Breast epithelium (tissue), 4 donors: Measurements from ENCODE around the gene CNTN1. TPM values are rescaled to one million over a fixed set of nuclear protein-coding genes. Genes with fewer than 3 reads are reported as not detected.
A peak's percentile ranks its signal among the peaks of the same experiment; 100 is the strongest.

Experiments used
- DNase-seq, 2 donors: peaks; one replicate each; pipeline ENCODE4 v3.0.0-alpha.2; 2019; ENCODE audit warnings: low spot score in 2 of 2
- H3K27ac ChIP-seq, 2 donors: fragments of 200-600 bp; sonication (generic) in 1 of 2; one replicate each; pipeline ENCODE4 v1.5.1; 2016 to 2019; ENCODE audit warnings: mild to moderate bottlenecking in 1 of 2
- H3K27me3 ChIP-seq, 2 donors: fragments of 200-600 bp; sonication (generic) in 1 of 2; one replicate each; pipeline versions ENCODE4 v1.5.1 to v1.6.0; 2017 to 2019; ENCODE audit warnings: control low read depth in 1 of 2, mild to moderate bottlenecking in 1 of 2
- H3K36me3 ChIP-seq: fragments of 200-600 bp; one replicate; pipeline ENCODE4 v1.5.1; 2019
- H3K4me1 ChIP-seq, 2 donors: fragments of 200-600 bp; sonication (generic); one replicate each; pipeline ENCODE4 v1.5.1; 2016 to 2019; ENCODE audit warnings: control low read depth in 1 of 2
- H3K4me3 ChIP-seq, 3 donors: fragments of 200-600 bp; sonication (generic); 1 replicate in 2 of 3; 2 replicates in 1 of 3; pipeline ENCODE4 v1.5.1; 2016 to 2019; ENCODE audit warnings: mild to moderate bottlenecking in 3 of 3, moderate library complexity in 2 of 3
- H3K9me3 ChIP-seq, 2 donors: fragments of 200-600 bp; sonication (generic) in 1 of 2; one replicate each; pipeline ENCODE4 v1.5.1; 2016 to 2019; ENCODE audit warnings: control low read depth in 1 of 2
- POLR2A ChIP-seq: fragments of 450-650 bp; IDR thresholded peaks from one replicate; pipeline ENCODE4 v1.6.1; 2016; ENCODE audit warnings: antibody characterized with exemption, mild to moderate bottlenecking, moderate library complexity
- POLR2AphosphoS5 ChIP-seq, 3 donors: sonication (generic); formaldehyde crosslinking; IDR thresholded peaks; one replicate each; pipeline ENCODE4 v1.6.1; 2017; ENCODE audit warnings: antibody characterized with exemption in 3 of 3
- intact Hi-C: fragments of 100-400 bp; cut with DNase I; formaldehyde crosslinking; loops from one replicate; pipeline ENCODE4 v1.15.1; 2023; ENCODE audit warnings: low total_unique reads
- total RNA-seq, 3 donors: library from RNA; depleted of rRNA; stranded (reverse); fragments of >200 nt; gene quantifications; one replicate each; pipeline ENCODE4 v1.1.0, GENCODE V29; 2016
- TF ChIP-seq, protein P1 (sequence below), 3 donors: fragments of 450-650 bp; IDR thresholded peaks; one replicate each; pipeline ENCODE4 v1.5.1; 2016 to 2017; ENCODE audit warnings: antibody characterized with exemption in 3 of 3, mild to moderate bottlenecking in 3 of 3, moderate library complexity in 3 of 3

Gene CNTN1
- total RNA-seq, 3 donors from 2014 or later: 1.1 to 16.4 (median 7.2) TPM

- no peaks in the 10 kb centered on the region for H3K9me3 ChIP-seq
- intact Hi-C loops: no loop called here
- H3K36me3 ChIP-seq: no peaks in the 10 kb centered on the region
- H3K27me3 ChIP-seq: no peaks in the 10 kb centered on the region
- no peaks in the 10 kb centered on the region for H3K4me1 ChIP-seq
- TF ChIP-seq POLR2A (no peak), POLR2AphosphoS5 (IDR thresholded peaks at IDR 0.05) (no peak)
- TF ChIP-seq, protein P1, sequence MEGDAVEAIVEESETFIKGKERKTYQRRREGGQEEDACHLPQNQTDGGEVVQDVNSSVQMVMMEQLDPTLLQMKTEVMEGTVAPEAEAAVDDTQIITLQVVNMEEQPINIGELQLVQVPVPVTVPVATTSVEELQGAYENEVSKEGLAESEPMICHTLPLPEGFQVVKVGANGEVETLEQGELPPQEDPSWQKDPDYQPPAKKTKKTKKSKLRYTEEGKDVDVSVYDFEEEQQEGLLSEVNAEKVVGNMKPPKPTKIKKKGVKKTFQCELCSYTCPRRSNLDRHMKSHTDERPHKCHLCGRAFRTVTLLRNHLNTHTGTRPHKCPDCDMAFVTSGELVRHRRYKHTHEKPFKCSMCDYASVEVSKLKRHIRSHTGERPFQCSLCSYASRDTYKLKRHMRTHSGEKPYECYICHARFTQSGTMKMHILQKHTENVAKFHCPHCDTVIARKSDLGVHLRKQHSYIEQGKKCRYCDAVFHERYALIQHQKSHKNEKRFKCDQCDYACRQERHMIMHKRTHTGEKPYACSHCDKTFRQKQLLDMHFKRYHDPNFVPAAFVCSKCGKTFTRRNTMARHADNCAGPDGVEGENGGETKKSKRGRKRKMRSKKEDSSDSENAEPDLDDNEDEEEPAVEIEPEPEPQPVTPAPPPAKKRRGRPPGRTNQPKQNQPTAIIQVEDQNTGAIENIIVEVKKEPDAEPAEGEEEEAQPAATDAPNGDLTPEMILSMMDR (IDR thresholded peaks at IDR 0.05): no peak
- DNase-seq: no peak
- no peak overlapping the region for H3K4me3 ChIP-seq
- H3K27ac ChIP-seq: no peak overlapping the region
Observed at GRCh38 chr12:40762072-40762471, 69.8 kb downstream of the CNTN1 start.

- peak overlapping the region; percentile 38 to 45 for H3K27ac ChIP-seq
- no peak for DNase-seq
- no peaks in the 10 kb centered on the region for H3K27me3 ChIP-seq
- H3K4me3 ChIP-seq: no peak overlapping the region
- no peaks in the 10 kb centered on the region for H3K4me1 ChIP-seq
- H3K36me3 ChIP-seq: no peaks in the 10 kb centered on the region
- TF ChIP-seq, protein P1 (IDR thresholded peaks at IDR 0.05): no peak
- no peak for TF ChIP-seq POLR2AphosphoS5 (IDR thresholded peaks at IDR 0.05)
- no peak for TF ChIP-seq POLR2A
- intact Hi-C loops: no loop called here
- no peaks in the 10 kb centered on the region for H3K9me3 ChIP-seq
Observed at GRCh38 chr12:40768125-40768864, 76.1 kb downstream of the CNTN1 start.

GRCh38 chr12:40769846-40770245 lies 77.6 kb downstream of the CNTN1 start:
- Histone ChIP-seq H3K4me1 (no peaks in the 10 kb centered on the region), H3K4me3 (no peak overlapping the region), H3K27ac (no peak overlapping the region), H3K27me3 (no peaks in the 10 kb centered on the region), H3K36me3 (no peaks in the 10 kb centered on the region), H3K9me3 (no peaks in the 10 kb centered on the region)
- DNase-seq: no peak
- intact Hi-C loops: no loop called here
- TF ChIP-seq POLR2A: no peak
- TF ChIP-seq, protein P1 (IDR thresholded peaks at IDR 0.05): no peak
- no peak for TF ChIP-seq POLR2AphosphoS5 (IDR thresholded peaks at IDR 0.05)

DNA sequence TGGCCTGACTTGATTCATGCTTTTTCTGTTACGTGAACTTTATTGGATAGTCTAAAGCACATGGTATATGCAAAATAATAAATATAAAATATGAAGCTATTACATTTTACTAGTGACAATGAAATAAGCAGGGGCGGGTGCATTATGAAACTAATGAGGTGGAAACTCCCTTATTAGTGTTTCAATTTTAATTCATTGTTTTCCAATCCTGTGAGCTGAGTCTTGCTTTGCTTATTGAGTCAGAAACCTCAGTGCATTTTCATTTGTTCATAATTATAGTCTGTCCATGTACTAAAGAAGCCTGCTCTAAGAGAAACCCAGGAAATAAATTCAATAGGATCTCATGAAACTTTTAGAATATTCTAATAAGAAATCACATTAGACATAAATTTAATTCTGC lies 78.5 kb downstream of the CNTN1 start:
- no peak for DNase-seq
- Histone ChIP-seq H3K27ac (no peak overlapping the region), H3K9me3 (no peaks in the 10 kb centered on the region), H3K4me1 (no peaks in the 10 kb centered on the region), H3K36me3 (no peaks in the 10 kb centered on the region), H3K27me3 (no peaks in the 10 kb centered on the region), H3K4me3 (no peak overlapping the region)
- intact Hi-C loops: no loop called here
- TF ChIP-seq, protein P1 (IDR thresholded peaks at IDR 0.05): no peak
- no peak for TF ChIP-seq POLR2A
- TF ChIP-seq POLR2AphosphoS5 (IDR thresholded peaks at IDR 0.05): no peak

GRCh38 chr12:40775661-40776060 lies 83.4 kb downstream of the CNTN1 start:
- H3K27me3 ChIP-seq: no peaks in the 10 kb centered on the region
- no peaks in the 10 kb centered on the region for H3K9me3 ChIP-seq
- TF ChIP-seq POLR2AphosphoS5 (IDR thresholded peaks at IDR 0.05): no peak
- TF ChIP-seq POLR2A: no peak
- TF ChIP-seq, protein P1 (IDR thresholded peaks at IDR 0.05): no peak
- DNase-seq: no peak
- no peak overlapping the region for H3K27ac ChIP-seq
- no peaks in the 10 kb centered on the region for H3K4me1 ChIP-seq
- H3K4me3 ChIP-seq: no peak overlapping the region
- no peaks in the 10 kb centered on the region for H3K36me3 ChIP-seq
- intact Hi-C loops: no loop called here
